GM23338 (cell line): ENCODE results near the gene HNF1A.

Experiments
- CREB1 ChIP-seq: fragments of 250-450 bp; sonication (Bioruptor Pico); IDR thresholded peaks from 2 replicates; pipeline ENCODE4 v1.5.0; 2020; ENCODE audit warnings: low read depth, mild to moderate bottlenecking, moderate library complexity
- CTCF ChIP-seq, 2 experiments: fragments of 200-600 bp in 1 of 2; sonication (generic) in 1 of 2; conservative IDR thresholded peaks; 2 replicates each; pipeline versions ENCODE4 v1.5.1 to v1.6.1; 2016 to 2017; ENCODE audit warnings: antibody characterized with exemption in 2 of 2, low read depth in 2 of 2, mild to moderate bottlenecking in 2 of 2, moderate library complexity in 1 of 2
- EZH2 ChIP-seq: fragments of 200-600 bp; sonication (generic); IDR thresholded peaks from one replicate; pipeline ENCODE4 v1.8.0; 2017; ENCODE audit warnings: antibody characterized with exemption, mild to moderate bottlenecking, low read depth; ENCODE audit not compliant: unreplicated experiment
- EZH2phosphoT487 ChIP-seq: fragments of 200-600 bp; sonication (generic); IDR thresholded peaks from one replicate; pipeline ENCODE4 v1.8.1; 2018; ENCODE audit warnings: antibody characterized with exemption; ENCODE audit not compliant: unreplicated experiment
- JUNB ChIP-seq: IDR thresholded peaks from one replicate; pipeline ENCODE4 v1.6.1; 2016; ENCODE audit warnings: antibody characterized with exemption; ENCODE audit not compliant: unreplicated experiment
- POLR2AphosphoS5 ChIP-seq: IDR thresholded peaks from 2 replicates; pipeline ENCODE4 v1.6.1; 2016; ENCODE audit warnings: antibody characterized with exemption, low read depth
- REST ChIP-seq: IDR thresholded peaks from one replicate; pipeline ENCODE4 v1.6.1; 2018; ENCODE audit warnings: antibody characterized with exemption; ENCODE audit not compliant: unreplicated experiment
- ZNF114 ChIP-seq: fragments of 250-450 bp; sonication (Bioruptor Pico); IDR thresholded peaks from 2 replicates; pipeline ENCODE4 v1.5.0; 2020; ENCODE audit warnings: mild to moderate bottlenecking, moderate library complexity

DNA sequence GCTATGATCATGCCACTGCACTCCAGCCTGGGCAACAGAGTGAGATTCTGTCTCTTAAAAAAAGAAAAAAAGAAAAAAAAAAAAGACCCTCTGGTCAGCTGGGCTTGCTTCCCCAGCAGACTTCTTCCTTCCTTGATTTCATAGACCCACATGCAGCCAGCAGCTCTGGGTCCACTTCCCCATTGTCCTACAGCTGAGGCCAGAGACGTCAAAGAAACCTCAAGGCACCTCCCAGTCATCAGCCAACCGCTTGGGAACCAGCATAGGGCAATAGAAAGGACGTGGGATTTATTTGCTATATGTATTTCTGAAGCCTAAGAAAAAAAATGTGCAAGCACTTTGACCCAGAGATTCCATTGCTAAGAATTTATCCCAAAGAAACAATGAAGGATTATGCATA, 38.8 kb upstream of the HNF1A start:
- TF ChIP-seq CTCF (conservative IDR thresholded peaks at IDR 0.05; ENCODE audit: low read depth in 2 of 2) (no peak), EZH2 (no peak), CREB1 (CRISPR knock-in tag) (no peak), POLR2AphosphoS5 (no peak), JUNB (no peak), ZNF114 (CRISPR knock-in tag) (no peak), REST (no peak), EZH2phosphoT487 (no peak)
